Ovary (tissue), 3 donors: ENCODE data around the gene DCST1.

Source experiments
- EP300 ChIP-seq: sonication (generic); formaldehyde crosslinking; IDR thresholded peaks from one replicate; pipeline ENCODE4 v1.6.1; 2017; ENCODE audit warnings: antibody characterized with exemption
- POLR2A ChIP-seq: fragments of 450-650 bp; IDR thresholded peaks from one replicate; pipeline ENCODE4 v1.6.1; 2017; ENCODE audit warnings: antibody characterized with exemption, mild to moderate bottlenecking, moderate library complexity
- TF ChIP-seq, protein P1 (sequence below), 3 donors: fragments of 450-650 bp in 2 of 3; fragments of 200-600 bp in 1 of 3; IDR thresholded peaks; one replicate each; pipeline versions ENCODE4 v1.5.1 to v1.8.0; 2016 to 2022; ENCODE audit warnings: antibody characterized with exemption in 3 of 3, mild to moderate bottlenecking in 1 of 3
- donor health status: DM: no; HTN: no; CAD: no.

- TF ChIP-seq EP300 (no peak), POLR2A (no peak)
- TF ChIP-seq, protein P1, sequence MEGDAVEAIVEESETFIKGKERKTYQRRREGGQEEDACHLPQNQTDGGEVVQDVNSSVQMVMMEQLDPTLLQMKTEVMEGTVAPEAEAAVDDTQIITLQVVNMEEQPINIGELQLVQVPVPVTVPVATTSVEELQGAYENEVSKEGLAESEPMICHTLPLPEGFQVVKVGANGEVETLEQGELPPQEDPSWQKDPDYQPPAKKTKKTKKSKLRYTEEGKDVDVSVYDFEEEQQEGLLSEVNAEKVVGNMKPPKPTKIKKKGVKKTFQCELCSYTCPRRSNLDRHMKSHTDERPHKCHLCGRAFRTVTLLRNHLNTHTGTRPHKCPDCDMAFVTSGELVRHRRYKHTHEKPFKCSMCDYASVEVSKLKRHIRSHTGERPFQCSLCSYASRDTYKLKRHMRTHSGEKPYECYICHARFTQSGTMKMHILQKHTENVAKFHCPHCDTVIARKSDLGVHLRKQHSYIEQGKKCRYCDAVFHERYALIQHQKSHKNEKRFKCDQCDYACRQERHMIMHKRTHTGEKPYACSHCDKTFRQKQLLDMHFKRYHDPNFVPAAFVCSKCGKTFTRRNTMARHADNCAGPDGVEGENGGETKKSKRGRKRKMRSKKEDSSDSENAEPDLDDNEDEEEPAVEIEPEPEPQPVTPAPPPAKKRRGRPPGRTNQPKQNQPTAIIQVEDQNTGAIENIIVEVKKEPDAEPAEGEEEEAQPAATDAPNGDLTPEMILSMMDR (IDR thresholded peaks at IDR 0.05), result no peak
These were observed 39.9 kb upstream of the DCST1 start, which contains the start of gene LENEP for GRCh38 chr1:154993572-154994268.
